Endometrium (tissue), 2 donors: ENCODE results near the gene PSENEN.

Experiments used
- FAIRE-seq: peaks from 2 replicates; lab custom pipeline; 2012; peaks lifted over from hg19 to GRCh38; lab: Jason Lieb, UNC
- donor health status: control.
- donor health status: control.

The PSENEN gene

GRCh38 chr19:35773020-35773806 is 27.8 kb downstream of the PSENEN start:
- FAIRE-seq = no peak

- no peak for FAIRE-seq
Observed at GRCh38 chr19:35774274-35775045, 29.0 kb downstream of the PSENEN start.

- no peak for FAIRE-seq
Observed at GRCh38 chr19:35775046-35775297, 29.5 kb downstream of the PSENEN start.

GRCh38 chr19:35775298-35776101 is 30.0 kb downstream of the PSENEN start, which contains the start of gene ARHGAP33:
TSS of gene ARHGAP33 (plus strand) at chr19:35775564. CDS start at chr19:35775659, 95 bp downstream.
- peak; percentile 83 for FAIRE-seq

- FAIRE-seq = no peak
Observed at GRCh38 chr19:35776102-35776788, 30.8 kb downstream of the PSENEN start.

GRCh38 chr19:35777086-35777841 is 31.8 kb downstream of the PSENEN start:
- no peak for FAIRE-seq

GRCh38 chr19:35777961-35778360 is 32.5 kb downstream of the PSENEN start:
- no peak for FAIRE-seq

GRCh38 chr19:35779033-35779432 is 33.6 kb downstream of the PSENEN start:
- no peak for FAIRE-seq

- FAIRE-seq = no peak
Observed at GRCh38 chr19:35780058-35780457, 34.6 kb downstream of the PSENEN start.

GRCh38 chr19:35780717-35781116 is 35.3 kb downstream of the PSENEN start:
- no peak for FAIRE-seq

GRCh38 chr19:35781650-35782049 is 36.2 kb downstream of the PSENEN start:
- no peak for FAIRE-seq

- FAIRE-seq = no peak
Observed at GRCh38 chr19:35782589-35782988, 37.1 kb downstream of the PSENEN start.

- no peak for FAIRE-seq
Observed at GRCh38 chr19:35783469-35784434, 38.3 kb downstream of the PSENEN start.

GRCh38 chr19:35784503-35785338 is 39.3 kb downstream of the PSENEN start:
- FAIRE-seq = no peak

GRCh38 chr19:35785339-35785627 is 39.8 kb downstream of the PSENEN start:
- no peak for FAIRE-seq

- FAIRE-seq = no peak
Observed at GRCh38 chr19:35786299-35787160, 41.1 kb downstream of the PSENEN start.

GRCh38 chr19:35787227-35787799 is 41.9 kb downstream of the PSENEN start:
- no peak for FAIRE-seq
